Trophoblast cell (in vitro differentiated cells and primary cell): ENCODE results near the gene TBCK.

Experiments
- DNase-seq, 2 donors: peaks; one replicate each; pipeline ENCODE4 v3.0.0-alpha.2; 2016
- H2AFZ ChIP-seq: 2 replicates; pipeline ENCODE4 v1.6.1; 2013; ENCODE audit warnings: low read length, moderate library complexity, mild to moderate bottlenecking; ENCODE audit not compliant: insufficient read depth, poor library complexity
- H2AK5ac ChIP-seq: 2 replicates; pipeline ENCODE4 v1.6.1; 2013; ENCODE audit warnings: mild to moderate bottlenecking, low read length
- H2BK120ac ChIP-seq: 2 replicates; pipeline ENCODE4 v1.6.1; 2013; ENCODE audit warnings: low read length, mild to moderate bottlenecking, moderate library complexity; ENCODE audit not compliant: insufficient read depth, poor library complexity
- H2BK12ac ChIP-seq: 2 replicates; pipeline ENCODE4 v1.6.1; 2013; ENCODE audit warnings: mild to moderate bottlenecking, low read length, moderate library complexity
- H2BK5ac ChIP-seq: 2 replicates; pipeline ENCODE4 v1.6.1; 2013; ENCODE audit warnings: low read length, low read depth, moderate library complexity, mild to moderate bottlenecking; ENCODE audit not compliant: poor library complexity
- H3K14ac ChIP-seq: 2 replicates; pipeline ENCODE4 v1.6.1; 2013; ENCODE audit warnings: mild to moderate bottlenecking, low read length
- H3K18ac ChIP-seq: 2 replicates; pipeline ENCODE4 v1.6.1; 2013; ENCODE audit warnings: mild to moderate bottlenecking, low read length
- H3K23ac ChIP-seq: 2 replicates; pipeline ENCODE4 v1.6.1; 2013; ENCODE audit warnings: low read length
- H3K27ac ChIP-seq: 2 replicates; pipeline ENCODE4 v1.5.1; 2013; ENCODE audit warnings: low read depth, mild to moderate bottlenecking, inconsistent platforms, low read length, moderate library complexity
- H3K27me3 ChIP-seq: 2 replicates; pipeline ENCODE4 v1.6.1; 2013; ENCODE audit warnings: inconsistent platforms, mild to moderate bottlenecking, low read length, moderate library complexity; ENCODE audit not compliant: insufficient read depth
- H3K36me3 ChIP-seq, 2 experiments: 1 replicate in 1 of 2; 2 replicates in 1 of 2; pipeline ENCODE4 v1.6.1; 2013; ENCODE audit warnings: low read length in 2 of 2, mild to moderate bottlenecking in 2 of 2, moderate library complexity in 1 of 2; ENCODE audit not compliant: insufficient read depth in 2 of 2, control insufficient read depth in 1 of 2
- H3K4ac ChIP-seq: 2 replicates; pipeline ENCODE4 v1.6.1; 2013; ENCODE audit warnings: low read depth, mild to moderate bottlenecking, low read length, moderate library complexity
- H3K4me1 ChIP-seq, 2 experiments: 1 replicate in 1 of 2; 2 replicates in 1 of 2; pipeline ENCODE4 v1.6.1; 2013; ENCODE audit warnings: low read length in 2 of 2, mild to moderate bottlenecking in 2 of 2, moderate library complexity in 1 of 2; ENCODE audit not compliant: insufficient read depth in 2 of 2, control insufficient read depth in 1 of 2
- H3K4me2 ChIP-seq: 2 replicates; pipeline ENCODE4 v1.6.1; 2013; ENCODE audit warnings: inconsistent platforms, mild to moderate bottlenecking, low read length, moderate library complexity
- H3K4me3 ChIP-seq: 2 replicates; pipeline ENCODE4 v1.5.1; 2013; ENCODE audit warnings: mild to moderate bottlenecking, low read depth, low read length, inconsistent platforms
- H3K79me1 ChIP-seq: one replicate; pipeline ENCODE4 v1.6.1; 2013; ENCODE audit warnings: low read length
- H3K79me2 ChIP-seq: 2 replicates; pipeline ENCODE4 v1.6.1; 2013; ENCODE audit warnings: low read length, mild to moderate bottlenecking; ENCODE audit not compliant: control insufficient read depth, insufficient read depth, poor library complexity
- H3K9ac ChIP-seq: 2 replicates; pipeline ENCODE4 v1.6.1; 2013; ENCODE audit warnings: mild to moderate bottlenecking, low read length
- H3K9me3 ChIP-seq: 2 replicates; pipeline ENCODE4 v1.6.1; 2013; ENCODE audit warnings: low read depth, mild to moderate bottlenecking, control low read depth, inconsistent platforms, low read length; ENCODE audit not compliant: insufficient read depth
- H4K12ac ChIP-seq: 2 replicates; pipeline ENCODE4 v1.6.1; 2013; ENCODE audit warnings: low read depth, mild to moderate bottlenecking, low read length, moderate library complexity
- H4K8ac ChIP-seq: 2 replicates; pipeline ENCODE4 v1.6.1; 2013; ENCODE audit warnings: low read depth, mild to moderate bottlenecking, low read length, moderate library complexity
- H4K91ac ChIP-seq: one replicate; pipeline ENCODE4 v1.6.1; 2013; ENCODE audit warnings: low read depth, mild to moderate bottlenecking, low read length, moderate library complexity
- whole genome bisulfite sequencing: extraction: QIAGEN DNeasy Blood & Tissue Kit; methylation state at CpG from one replicate; pipeline ENCODE4 v1.1.7; 2013; ENCODE audit warnings: missing lambda C conversion rate; ENCODE audit not compliant: insufficient read length, insufficient coverage; ENCODE audit errors: extremely low coverage; 5-methylcytosine and 5-hydroxymethylcytosine counted together

Gene TBCK

DNA sequence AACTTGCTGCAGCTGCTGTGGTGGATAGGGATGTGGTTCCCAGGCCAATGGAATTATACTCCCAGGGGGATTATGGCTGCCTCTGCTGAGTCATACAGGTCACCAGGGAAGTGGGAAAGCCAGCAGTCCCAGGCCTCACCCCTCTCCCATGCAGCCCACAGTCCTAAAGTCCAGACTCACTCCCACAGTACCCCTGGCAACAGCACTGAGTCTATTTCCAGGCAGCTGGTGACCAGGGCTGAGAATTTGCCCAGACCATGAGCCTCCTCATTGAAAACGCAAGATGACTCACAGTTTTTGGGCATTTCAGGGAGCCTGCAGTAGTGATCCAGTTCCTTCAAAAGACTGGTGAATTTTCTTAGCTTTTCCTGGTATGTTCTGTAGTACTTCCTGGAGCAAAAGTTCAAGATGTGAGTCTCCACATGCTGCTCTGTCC lies 283.1 kb downstream of the TBCK start:
- no peak overlapping the region for H2AFZ ChIP-seq
- no peak overlapping the region for H3K4ac ChIP-seq
- no peak overlapping the region for H3K4me2 ChIP-seq
- no peak overlapping the region for H3K4me3 ChIP-seq
- H3K18ac ChIP-seq, result no peak overlapping the region
- H4K91ac ChIP-seq, result no peak overlapping the region
- H3K9ac ChIP-seq, result no peak overlapping the region
- no CpG with 5 or more reads among the region's 1 CpG for WGBS
- no peak overlapping the region for H4K8ac ChIP-seq
- no peak overlapping the region for H4K12ac ChIP-seq
- H2BK12ac ChIP-seq, result no peak overlapping the region
- peaks cover 2% of the 10 kb centered on the region for H3K9me3 ChIP-seq
- no peak for DNase-seq
- H3K79me2 ChIP-seq, result no peaks in the 10 kb centered on the region
- no peak overlapping the region for H3K23ac ChIP-seq
- no peaks in the 10 kb centered on the region for H3K36me3 ChIP-seq
- H2BK120ac ChIP-seq, result no peak overlapping the region
- no peak overlapping the region for H3K27ac ChIP-seq
- H3K4me1 ChIP-seq, result peaks cover 0 to 3% of the 10 kb centered on the region in 2 experiments
- no peaks in the 10 kb centered on the region for H3K79me1 ChIP-seq
- no peak overlapping the region for H2BK5ac ChIP-seq
- no peaks in the 10 kb centered on the region for H3K27me3 ChIP-seq
- H3K14ac ChIP-seq, result no peak overlapping the region
- no peak overlapping the region for H2AK5ac ChIP-seq

DNA sequence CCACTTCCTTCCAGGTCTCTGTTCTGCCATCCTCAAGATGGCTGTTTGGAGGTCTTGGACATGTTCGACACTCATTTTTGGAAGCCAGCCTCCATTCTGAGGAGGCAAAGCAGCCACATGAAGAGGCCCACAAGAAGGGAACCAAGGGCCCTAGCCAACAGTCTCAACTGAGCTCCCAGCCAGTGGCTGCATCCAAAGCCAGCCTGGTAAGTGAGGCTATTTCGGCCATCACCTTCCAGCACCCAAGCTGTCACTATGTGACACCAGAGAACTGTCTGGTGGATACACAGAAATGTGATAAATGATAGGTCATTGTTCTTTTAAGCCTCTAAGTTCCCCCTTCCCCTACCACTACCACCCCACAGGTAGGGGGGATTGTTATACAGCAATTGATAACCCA lies 293.6 kb downstream of the TBCK start:
- no peak overlapping the region for H3K4me3 ChIP-seq
- no peaks in the 10 kb centered on the region for H3K79me2 ChIP-seq
- no peak overlapping the region for H4K8ac ChIP-seq
- H3K27ac ChIP-seq, result no peak overlapping the region
- no CpG with 5 or more reads among the region's 2 CpGs for WGBS
- no peak overlapping the region for H2AFZ ChIP-seq
- H3K4me1 ChIP-seq, result no peaks in the 10 kb centered on the region
- DNase-seq, result no peak
- no peak overlapping the region for H3K4ac ChIP-seq
- H3K9me3 ChIP-seq, result no peaks in the 10 kb centered on the region
- H2BK120ac ChIP-seq, result no peak overlapping the region
- no peak overlapping the region for H3K4me2 ChIP-seq
- no peak overlapping the region for H4K91ac ChIP-seq
- H3K14ac ChIP-seq, result no peak overlapping the region
- H3K27me3 ChIP-seq, result no peaks in the 10 kb centered on the region
- H3K79me1 ChIP-seq, result no peaks in the 10 kb centered on the region
- no peak overlapping the region for H3K18ac ChIP-seq
- H3K23ac ChIP-seq, result no peak overlapping the region
- no peak overlapping the region for H4K12ac ChIP-seq
- H2AK5ac ChIP-seq, result no peak overlapping the region
- no peak overlapping the region for H2BK5ac ChIP-seq
- H3K36me3 ChIP-seq, result no peaks in the 10 kb centered on the region
- no peak overlapping the region for H2BK12ac ChIP-seq
- no peak overlapping the region for H3K9ac ChIP-seq

DNA sequence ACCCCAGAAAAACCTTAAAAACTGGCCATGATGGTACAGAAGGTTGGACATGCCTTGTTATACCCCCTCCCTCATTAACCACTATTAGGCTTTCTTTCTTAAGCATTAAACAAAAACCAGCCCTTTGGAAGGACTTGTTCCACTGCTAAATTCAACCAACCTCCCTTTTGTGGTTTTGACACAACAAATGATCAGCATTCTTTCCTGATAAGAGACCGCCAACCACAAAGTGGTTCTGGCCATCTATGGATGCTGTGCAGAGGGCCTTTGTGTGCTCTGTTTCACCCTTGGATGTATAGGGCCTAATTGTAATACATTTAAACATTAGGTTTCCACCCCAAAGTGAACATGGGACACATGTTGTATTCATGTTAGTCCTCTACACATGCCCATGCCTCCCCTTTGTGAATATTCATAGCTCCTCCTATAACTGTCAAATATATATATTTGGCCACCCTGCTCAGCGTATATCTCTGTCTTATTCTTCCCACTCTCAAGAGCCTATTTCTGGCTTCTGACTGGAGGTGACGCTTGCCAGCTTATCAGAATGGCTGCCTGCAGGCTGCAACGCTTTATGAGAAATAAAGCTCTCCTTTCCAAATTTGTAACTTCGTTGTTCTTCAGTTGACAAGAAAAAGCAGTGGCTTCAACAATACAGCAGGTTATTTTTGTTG lies 294.1 kb downstream of the TBCK start:
- no CpG with 5 or more reads among the region's 5 CpGs for WGBS
- H3K9me3 ChIP-seq, result no peaks in the 10 kb centered on the region
- H3K4ac ChIP-seq, result no peak overlapping the region
- H3K14ac ChIP-seq, result no peak overlapping the region
- no peak overlapping the region for H2AFZ ChIP-seq
- H3K79me2 ChIP-seq, result no peaks in the 10 kb centered on the region
- no peak overlapping the region for H2BK5ac ChIP-seq
- H3K36me3 ChIP-seq, result no peaks in the 10 kb centered on the region
- no peaks in the 10 kb centered on the region for H3K79me1 ChIP-seq
- no peak overlapping the region for H2BK120ac ChIP-seq
- no peaks in the 10 kb centered on the region for H3K4me1 ChIP-seq
- no peak overlapping the region for H2AK5ac ChIP-seq
- no peak overlapping the region for H3K9ac ChIP-seq
- H2BK12ac ChIP-seq, result no peak overlapping the region
- no peak for DNase-seq
- H4K12ac ChIP-seq, result no peak overlapping the region
- no peak overlapping the region for H4K91ac ChIP-seq
- H3K27ac ChIP-seq, result no peak overlapping the region
- H3K23ac ChIP-seq, result no peak overlapping the region
- H4K8ac ChIP-seq, result no peak overlapping the region
- no peak overlapping the region for H3K18ac ChIP-seq
- H3K4me2 ChIP-seq, result no peak overlapping the region
- no peak overlapping the region for H3K4me3 ChIP-seq
- no peaks in the 10 kb centered on the region for H3K27me3 ChIP-seq

DNA sequence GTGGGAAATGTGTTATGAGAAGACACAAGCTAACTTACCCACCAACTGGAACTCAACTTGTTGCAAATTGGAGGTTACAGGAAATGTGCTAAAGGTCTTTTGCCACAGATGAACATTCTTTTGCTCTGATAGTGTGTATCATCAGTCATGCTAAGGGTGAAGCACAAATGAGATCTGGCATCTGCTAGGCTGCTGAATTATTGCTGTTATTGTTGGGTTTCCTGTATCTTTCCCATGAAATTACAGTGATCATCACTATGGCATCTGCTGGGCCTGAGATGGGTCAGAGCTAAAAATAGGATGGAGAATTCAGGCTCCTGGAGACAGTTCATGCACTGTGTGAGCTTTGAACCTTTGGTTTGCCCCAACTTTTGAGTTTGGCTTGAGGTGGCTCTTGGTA lies 296.2 kb downstream of the TBCK start:
- Histone ChIP-seq H3K79me2 (no peaks in the 10 kb centered on the region), H3K27ac (no peak overlapping the region), H3K79me1 (no peaks in the 10 kb centered on the region), H3K23ac (no peak overlapping the region), H4K91ac (no peak overlapping the region), H2AFZ (no peak overlapping the region), H3K36me3 (no peaks in the 10 kb centered on the region), H3K14ac (no peak overlapping the region), H4K8ac (no peak overlapping the region), H2BK120ac (no peak overlapping the region), H2AK5ac (no peak overlapping the region), H3K9ac (no peak overlapping the region), H3K4me1 (no peaks in the 10 kb centered on the region), H4K12ac (no peak overlapping the region), H3K9me3 (no peaks in the 10 kb centered on the region), H3K27me3 (no peaks in the 10 kb centered on the region), H3K4me2 (no peak overlapping the region), H2BK12ac (no peak overlapping the region), H3K18ac (no peak overlapping the region), H3K4me3 (no peak overlapping the region), H2BK5ac (no peak overlapping the region), H3K4ac (no peak overlapping the region)
- no peak for DNase-seq
